ENCODE data around the gene EPHA2.
A peak's percentile ranks its signal among the peaks of the same experiment; 100 is the strongest.
"Not testable (repeated sequence)": the region's sequence is repeated elsewhere in the genome, so short reads cannot be mapped to it uniquely, and the experiment has no call there.

The EPHA2 gene

GRCh38 chr1:16167331-16168143, 11.7 kb upstream of the EPHA2 start:
- DNase-seq (ENCODE audit: low spot score), result peak; percentile 71

- no peak for DNase-seq (ENCODE audit: low spot score)
Observed at GRCh38 chr1:16166117-16166516, 10.2 kb upstream of the EPHA2 start.

GRCh38 chr1:16165548-16165947, 9.7 kb upstream of the EPHA2 start:
- no peak for DNase-seq (ENCODE audit: low spot score)

GRCh38 chr1:16165073-16165364, 9.2 kb upstream of the EPHA2 start:
- DNase-seq (ENCODE audit: low spot score), result no peak

GRCh38 chr1:16164213-16165072, 8.6 kb upstream of the EPHA2 start:
- DNase-seq (ENCODE audit: low spot score), result peak; percentile 91

- not testable (repeated sequence) for DNase-seq (ENCODE audit: low spot score)
Observed at GRCh38 chr1:16163608-16164212, 7.8 kb upstream of the EPHA2 start.

- DNase-seq (ENCODE audit: low spot score), result no peak
Observed at GRCh38 chr1:16162163-16162822, 6.4 kb upstream of the EPHA2 start.

- no peak for DNase-seq (ENCODE audit: low spot score)
Observed at GRCh38 chr1:16161717-16162116, 5.8 kb upstream of the EPHA2 start.

GRCh38 chr1:16158993-16159831, 3.3 kb upstream of the EPHA2 start:
- DNase-seq (ENCODE audit: low spot score), result no peak

GRCh38 chr1:16158025-16158424, 2.2 kb upstream of the EPHA2 start:
- no peak for DNase-seq (ENCODE audit: low spot score)

GRCh38 chr1:16156848-16157495, 1.1 kb upstream of the EPHA2 start:
- DNase-seq (ENCODE audit: low spot score), result no peak

- no peak for DNase-seq (ENCODE audit: low spot score)
Observed at GRCh38 chr1:16153999-16154673, 1.7 kb downstream of the EPHA2 start.

GRCh38 chr1:16153096-16153998, 2.5 kb downstream of the EPHA2 start:
- DNase-seq (ENCODE audit: low spot score), result no peak

GRCh38 chr1:16152481-16153087, 3.3 kb downstream of the EPHA2 start:
- no peak for DNase-seq (ENCODE audit: low spot score)

GRCh38 chr1:16151995-16152384, 3.9 kb downstream of the EPHA2 start:
- DNase-seq (ENCODE audit: low spot score), result no peak

- peak; percentile 42 for DNase-seq (ENCODE audit: low spot score)
Observed at GRCh38 chr1:16151196-16151994, 4.5 kb downstream of the EPHA2 start.

GRCh38 chr1:16150508-16150907, 5.4 kb downstream of the EPHA2 start:
- DNase-seq (ENCODE audit: low spot score), result no peak

All from AG20443 (cell line).